HL-60 (cell line): ENCODE results near the gene ROR2.

Experiments used
- GABPA ChIP-seq: IDR thresholded peaks from 2 replicates; pipeline ENCODE4 v1.6.1; 2012; ENCODE audit warnings: low read depth
- POLR2AphosphoS5 ChIP-seq: IDR thresholded peaks from 2 replicates; pipeline ENCODE4 v1.6.1; 2012; ENCODE audit warnings: low read depth
- SPI1 ChIP-seq: IDR thresholded peaks from 2 replicates; pipeline ENCODE4 v1.6.1; 2012; ENCODE audit warnings: low read depth, mild to moderate bottlenecking, borderline replicate concordance
- TF ChIP-seq, protein P1 (sequence below): IDR thresholded peaks from 2 replicates; pipeline ENCODE4 v1.6.1; 2012; ENCODE audit warnings: low read depth; ENCODE audit not compliant: insufficient replicate concordance
- TF ChIP-seq, protein P2 (sequence below): IDR thresholded peaks from one replicate; pipeline ENCODE4 v1.5.1; 2011; ENCODE audit warnings: low read length, control low read depth, inconsistent platforms; ENCODE audit not compliant: insufficient read depth

DNA sequence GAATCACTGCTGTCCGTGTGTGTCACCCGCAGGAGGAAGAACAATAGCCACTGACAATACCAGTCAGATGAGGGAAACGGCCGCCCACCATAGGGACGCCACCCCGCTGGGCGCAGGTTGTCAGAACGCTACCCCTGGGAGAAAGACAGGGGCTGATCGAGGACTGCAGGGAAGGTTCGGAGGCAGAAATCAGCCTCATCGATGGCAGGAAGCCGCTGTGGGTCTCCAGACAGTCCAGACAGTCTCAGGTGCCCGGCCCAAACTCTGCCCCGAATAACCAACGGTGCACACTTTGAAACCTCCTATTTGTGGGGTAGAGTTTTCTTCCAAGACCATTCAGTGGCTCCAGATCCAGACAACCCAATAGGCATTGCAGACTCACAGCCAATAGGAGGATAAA lies 181.5 kb downstream of the ROR2 start:
- TF ChIP-seq, protein P1, sequence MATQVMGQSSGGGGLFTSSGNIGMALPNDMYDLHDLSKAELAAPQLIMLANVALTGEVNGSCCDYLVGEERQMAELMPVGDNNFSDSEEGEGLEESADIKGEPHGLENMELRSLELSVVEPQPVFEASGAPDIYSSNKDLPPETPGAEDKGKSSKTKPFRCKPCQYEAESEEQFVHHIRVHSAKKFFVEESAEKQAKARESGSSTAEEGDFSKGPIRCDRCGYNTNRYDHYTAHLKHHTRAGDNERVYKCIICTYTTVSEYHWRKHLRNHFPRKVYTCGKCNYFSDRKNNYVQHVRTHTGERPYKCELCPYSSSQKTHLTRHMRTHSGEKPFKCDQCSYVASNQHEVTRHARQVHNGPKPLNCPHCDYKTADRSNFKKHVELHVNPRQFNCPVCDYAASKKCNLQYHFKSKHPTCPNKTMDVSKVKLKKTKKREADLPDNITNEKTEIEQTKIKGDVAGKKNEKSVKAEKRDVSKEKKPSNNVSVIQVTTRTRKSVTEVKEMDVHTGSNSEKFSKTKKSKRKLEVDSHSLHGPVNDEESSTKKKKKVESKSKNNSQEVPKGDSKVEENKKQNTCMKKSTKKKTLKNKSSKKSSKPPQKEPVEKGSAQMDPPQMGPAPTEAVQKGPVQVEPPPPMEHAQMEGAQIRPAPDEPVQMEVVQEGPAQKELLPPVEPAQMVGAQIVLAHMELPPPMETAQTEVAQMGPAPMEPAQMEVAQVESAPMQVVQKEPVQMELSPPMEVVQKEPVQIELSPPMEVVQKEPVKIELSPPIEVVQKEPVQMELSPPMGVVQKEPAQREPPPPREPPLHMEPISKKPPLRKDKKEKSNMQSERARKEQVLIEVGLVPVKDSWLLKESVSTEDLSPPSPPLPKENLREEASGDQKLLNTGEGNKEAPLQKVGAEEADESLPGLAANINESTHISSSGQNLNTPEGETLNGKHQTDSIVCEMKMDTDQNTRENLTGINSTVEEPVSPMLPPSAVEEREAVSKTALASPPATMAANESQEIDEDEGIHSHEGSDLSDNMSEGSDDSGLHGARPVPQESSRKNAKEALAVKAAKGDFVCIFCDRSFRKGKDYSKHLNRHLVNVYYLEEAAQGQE, result no peak
- TF ChIP-seq, protein P2, sequence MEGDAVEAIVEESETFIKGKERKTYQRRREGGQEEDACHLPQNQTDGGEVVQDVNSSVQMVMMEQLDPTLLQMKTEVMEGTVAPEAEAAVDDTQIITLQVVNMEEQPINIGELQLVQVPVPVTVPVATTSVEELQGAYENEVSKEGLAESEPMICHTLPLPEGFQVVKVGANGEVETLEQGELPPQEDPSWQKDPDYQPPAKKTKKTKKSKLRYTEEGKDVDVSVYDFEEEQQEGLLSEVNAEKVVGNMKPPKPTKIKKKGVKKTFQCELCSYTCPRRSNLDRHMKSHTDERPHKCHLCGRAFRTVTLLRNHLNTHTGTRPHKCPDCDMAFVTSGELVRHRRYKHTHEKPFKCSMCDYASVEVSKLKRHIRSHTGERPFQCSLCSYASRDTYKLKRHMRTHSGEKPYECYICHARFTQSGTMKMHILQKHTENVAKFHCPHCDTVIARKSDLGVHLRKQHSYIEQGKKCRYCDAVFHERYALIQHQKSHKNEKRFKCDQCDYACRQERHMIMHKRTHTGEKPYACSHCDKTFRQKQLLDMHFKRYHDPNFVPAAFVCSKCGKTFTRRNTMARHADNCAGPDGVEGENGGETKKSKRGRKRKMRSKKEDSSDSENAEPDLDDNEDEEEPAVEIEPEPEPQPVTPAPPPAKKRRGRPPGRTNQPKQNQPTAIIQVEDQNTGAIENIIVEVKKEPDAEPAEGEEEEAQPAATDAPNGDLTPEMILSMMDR, result no peak
- TF ChIP-seq GABPA (no peak), POLR2AphosphoS5 (no peak), SPI1 (no peak)
